Measurements from ENCODE around the gene NRG3. TPM values are rescaled to one million over a fixed set of nuclear protein-coding genes. Genes with fewer than 3 reads are reported as not detected.

NRG3 gene
- total and polyA plus RNA-seq, 2 of the 4 experiments (the other 2 are of a cell fraction), result not detected

DNA sequence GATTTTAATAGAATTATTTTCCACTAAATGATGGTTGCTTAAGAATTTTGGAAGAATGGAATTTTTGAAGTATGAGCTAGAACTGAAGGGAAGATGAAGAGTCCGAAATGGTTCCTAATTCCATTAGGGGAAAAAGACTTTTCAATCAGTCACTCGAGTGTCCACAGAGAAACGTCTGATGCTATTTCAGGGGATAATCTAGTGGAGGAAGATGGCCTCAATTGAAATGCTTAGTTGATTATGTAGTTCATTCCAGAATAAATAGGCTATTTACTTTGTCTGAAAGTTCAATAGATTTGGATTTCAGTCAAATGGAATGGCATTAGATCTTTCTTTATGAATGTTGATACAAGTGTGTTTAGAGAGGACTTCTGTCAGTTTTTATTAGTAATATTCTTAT lies 365.4 kb downstream of the NRG3 start:
- no peak overlapping the region for H2BK120ac ChIP-seq (ENCODE audit: low read depth, low read length)
- no peak overlapping the region for H4K5ac ChIP-seq (ENCODE audit: low read depth, low read length)
- TF ChIP-seq RAD21 (IDR thresholded peaks at IDR 0.05; ENCODE audit: low read length) (no peak), MXI1 (IDR thresholded peaks at IDR 0.05; ENCODE audit: borderline replicate concordance, low read depth, low read length) (no peak), CEBPB (IDR thresholded peaks at IDR 0.05; ENCODE audit: low read depth, low read length) (no peak), RFX5 (IDR thresholded peaks at IDR 0.05; ENCODE audit: low read depth, low read length) (no peak), BHLHE40 (IDR thresholded peaks at IDR 0.05; ENCODE audit: low read depth, low read length) (no peak), NFE2L2 (IDR thresholded peaks at IDR 0.05; ENCODE audit: low read depth, low read length) (no peak), ELK1 (IDR thresholded peaks at IDR 0.05; ENCODE audit: borderline replicate concordance, low read depth, low read length) (no peak), RCOR1 (IDR thresholded peaks at IDR 0.05; ENCODE audit: insufficient replicate concordance, low read length) (no peak)
- no peak overlapping the region for H2BK15ac ChIP-seq (ENCODE audit: low read depth, low read length)
- H2AK5ac ChIP-seq (ENCODE audit: low read depth, low read length), result no peak overlapping the region
- H2BK5ac ChIP-seq (ENCODE audit: low read depth, low read length, poor library complexity, severe bottlenecking), result no peak overlapping the region
- no peaks in the 10 kb centered on the region for H3K27me3 ChIP-seq (ENCODE audit: control insufficient read depth, insufficient read depth, low read length)
- no peaks in the 10 kb centered on the region for H3K36me3 ChIP-seq (ENCODE audit: control insufficient read depth, insufficient read depth, low read length)
- ChIA-PET CTCF (no interaction called here), POLR2A (ENCODE audit: unreplicated experiment) (no interaction called here)
- no peak overlapping the region for H2AK9ac ChIP-seq (replicated peaks; ENCODE audit: low read depth, low read length, poor library complexity)
- H3K27ac ChIP-seq (ENCODE audit: insufficient read depth, low read length), result no peak overlapping the region
- no peak overlapping the region for H2AFZ ChIP-seq (replicated peaks; ENCODE audit: low read length, poor library complexity)
- H3K4me2 ChIP-seq (ENCODE audit: low read depth, low read length), result no peak overlapping the region
- H3K9me3 ChIP-seq (ENCODE audit: control insufficient read depth, insufficient read depth, low read length), result peaks cover 4% of the 10 kb centered on the region; the same call in 1 of the 2 replicates
- DNase-seq, result no peak
- no peaks in the 10 kb centered on the region for H4K20me1 ChIP-seq (ENCODE audit: insufficient read depth, low read length)
- WGBS, 2 experiments (ENCODE audit: extremely low coverage in 2 of 2, insufficient read length in 1 of 2), result 20% methylated on average over 1 of the region's 3 CpGs; no CpG with 5 or more reads in 1 of the 2 experiments
- H3K9ac ChIP-seq (ENCODE audit: low read depth, low read length), result no peak overlapping the region
- H4K8ac ChIP-seq (ENCODE audit: low read depth in 2 of 2, low read length in 2 of 2), result no peak overlapping the region
- no peak overlapping the region for H3K56ac ChIP-seq (ENCODE audit: extremely low read depth, insufficient read depth, low read length)
- intact Hi-C loops (cut with micrococcal nuclease), result no loop called here
- no peak overlapping the region for H3K14ac ChIP-seq (replicated peaks; ENCODE audit: low read depth, low read length)
- dilution Hi-C loops (cut with HindIII; ENCODE audit: low sequenced_read_pairs, unreplicated experiment), result no loop called here
- no peaks in the 10 kb centered on the region for H3K9me1 ChIP-seq (ENCODE audit: insufficient read depth, low read length)
- H3K4me1 ChIP-seq (ENCODE audit: control insufficient read depth, insufficient read depth, low read length), result no peaks in the 10 kb centered on the region
- H3K23ac ChIP-seq (ENCODE audit: low read depth, low read length), result no peak overlapping the region
- no peak overlapping the region for H2BK20ac ChIP-seq (ENCODE audit: low read depth, low read length)
- in situ Hi-C loops (cut with MboI; ENCODE audit: low sequenced_read_pairs), result no loop called here
- no peak overlapping the region for H3K18ac ChIP-seq (ENCODE audit: low read depth, low read length)
- no peak overlapping the region for H3K4ac ChIP-seq (ENCODE audit: low read depth, low read length)
- no peak overlapping the region for H3K4me3 ChIP-seq (ENCODE audit: insufficient read depth, low read depth, low read length)
- H3K79me1 ChIP-seq (ENCODE audit: low read depth in 1 of 2, low read length in 2 of 2), result no peaks in the 10 kb centered on the region
- H4K91ac ChIP-seq (ENCODE audit: insufficient read depth, low read depth, low read length), result no peak overlapping the region
- BruUV-seq (replicated peaks), result no TSS peak
- ATAC-seq (ENCODE audit: low read depth), result no peak

Data from IMR-90 (cell line).